ENCODE results near the gene AIFM3. TPM values are rescaled to one million over a fixed set of nuclear protein-coding genes. Genes with fewer than 3 reads are reported as not detected.

Gene AIFM3
- total and polyA plus RNA-seq, 2 of the 13 experiments (the other 11 are each of a cell fraction or from before 2014, with no cell fraction given), result 9.0 to 15.3 TPM

DNA sequence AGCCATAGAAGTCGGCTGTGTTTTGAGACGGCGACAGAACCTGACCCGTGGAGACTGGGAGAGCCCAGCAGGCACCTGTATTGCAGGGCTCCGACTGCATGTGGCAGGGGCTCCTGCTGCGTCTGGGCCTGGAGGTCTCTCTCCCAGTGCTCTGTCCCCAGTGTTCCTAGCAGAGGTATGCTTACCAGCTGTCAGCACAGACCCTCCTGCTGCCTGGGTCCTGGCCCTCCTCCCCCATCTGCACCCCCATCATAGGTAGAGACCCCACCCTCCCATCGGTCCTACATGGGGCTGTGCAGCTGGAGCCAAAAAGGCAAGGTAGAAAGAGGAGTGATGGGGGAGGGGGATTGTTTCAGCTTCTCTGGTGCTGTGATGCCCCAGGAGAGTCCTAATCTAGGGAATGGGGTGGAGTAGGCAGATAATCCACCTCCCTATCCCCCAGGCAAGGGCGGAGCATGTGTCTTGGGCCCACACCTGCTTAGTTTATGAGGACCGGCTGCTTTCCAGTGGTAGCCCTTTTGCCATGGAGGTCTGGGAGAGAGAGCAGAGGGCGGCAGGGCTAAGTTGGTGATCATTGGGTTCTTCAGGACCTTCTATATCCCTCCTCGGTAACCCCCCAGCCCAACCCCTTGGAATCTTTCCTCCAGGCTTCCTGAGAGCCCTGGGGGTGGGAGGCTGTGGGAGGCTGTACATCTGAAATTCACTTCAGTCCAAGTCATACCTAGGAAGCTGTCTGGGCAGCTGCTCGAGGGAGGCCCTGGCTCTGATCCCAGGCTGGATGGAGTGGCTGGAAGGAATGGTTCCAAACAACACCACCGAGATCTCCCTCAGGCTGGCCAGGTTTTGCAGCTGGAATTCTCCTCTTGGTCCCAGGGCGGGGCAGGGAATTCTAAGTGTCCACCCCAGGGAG, 60.0 kb downstream of the AIFM3 start:
- peaks cover 9% of the 10 kb centered on the region for H3K4me1 ChIP-seq (ENCODE audit: insufficient read depth, low read length)

More for the DNA sequence above, 60.0 kb downstream of the AIFM3 start:
- TF ChIP-seq MYNN (CRISPR knock-in tag; IDR thresholded peaks at IDR 0.05; ENCODE audit: low read depth) (no peak), ERF (CRISPR knock-in tag; IDR thresholded peaks at IDR 0.05) (no peak), YY1 (IDR thresholded peaks at IDR 0.05; ENCODE audit: insufficient read depth, insufficient replicate concordance, low read depth, low read length) (no peak), ZNF10 (CRISPR knock-in tag; IDR thresholded peaks at IDR 0.05; ENCODE audit: borderline replicate concordance, low read depth) (no peak), ZNF207 (IDR thresholded peaks at IDR 0.05; ENCODE audit: borderline replicate concordance) (no peak), ZC3H13 (CRISPR knock-in tag; IDR thresholded peaks at IDR 0.05) (no peak)
- TF ChIP-seq, protein P1, sequence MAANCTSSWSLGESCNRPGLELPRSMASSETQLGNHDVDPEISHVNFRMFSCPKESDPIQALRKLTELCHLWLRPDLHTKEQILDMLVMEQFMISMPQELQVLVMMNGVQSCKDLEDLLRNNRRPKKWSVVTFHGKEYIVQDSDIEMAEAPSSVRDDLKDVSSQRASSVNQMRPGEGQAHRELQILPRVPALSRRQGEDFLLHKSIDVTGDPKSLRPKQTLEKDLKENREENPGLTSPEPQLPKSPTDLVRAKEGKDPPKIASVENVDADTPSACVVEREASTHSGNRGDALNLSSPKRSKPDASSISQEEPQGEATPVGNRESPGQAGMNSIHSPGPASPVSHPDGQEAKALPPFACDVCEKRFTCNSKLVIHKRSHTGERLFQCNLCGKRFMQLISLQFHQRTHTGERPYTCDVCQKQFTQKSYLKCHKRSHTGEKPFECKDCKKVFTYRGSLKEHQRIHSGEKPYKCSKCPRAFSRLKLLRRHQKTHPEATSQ (CRISPR knock-in tag; IDR thresholded peaks at IDR 0.05; ENCODE audit: borderline replicate concordance), result no peak
- TF ChIP-seq, protein P2, sequence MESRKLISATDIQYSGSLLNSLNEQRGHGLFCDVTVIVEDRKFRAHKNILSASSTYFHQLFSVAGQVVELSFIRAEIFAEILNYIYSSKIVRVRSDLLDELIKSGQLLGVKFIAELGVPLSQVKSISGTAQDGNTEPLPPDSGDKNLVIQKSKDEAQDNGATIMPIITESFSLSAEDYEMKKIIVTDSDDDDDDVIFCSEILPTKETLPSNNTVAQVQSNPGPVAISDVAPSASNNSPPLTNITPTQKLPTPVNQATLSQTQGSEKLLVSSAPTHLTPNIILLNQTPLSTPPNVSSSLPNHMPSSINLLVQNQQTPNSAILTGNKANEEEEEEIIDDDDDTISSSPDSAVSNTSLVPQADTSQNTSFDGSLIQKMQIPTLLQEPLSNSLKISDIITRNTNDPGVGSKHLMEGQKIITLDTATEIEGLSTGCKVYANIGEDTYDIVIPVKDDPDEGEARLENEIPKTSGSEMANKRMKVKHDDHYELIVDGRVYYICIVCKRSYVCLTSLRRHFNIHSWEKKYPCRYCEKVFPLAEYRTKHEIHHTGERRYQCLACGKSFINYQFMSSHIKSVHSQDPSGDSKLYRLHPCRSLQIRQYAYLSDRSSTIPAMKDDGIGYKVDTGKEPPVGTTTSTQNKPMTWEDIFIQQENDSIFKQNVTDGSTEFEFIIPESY (CRISPR knock-in tag; IDR thresholded peaks at IDR 0.05), result no peak
- Histone ChIP-seq H4K20me1 (ENCODE audit: insufficient read depth, low read length) (no peaks in the 10 kb centered on the region), H3K27me3 (ENCODE audit: control insufficient read depth in 1 of 2, insufficient read depth in 2 of 2, low read length in 2 of 2) (peaks cover 14 to 72% of the 10 kb centered on the region in 2 experiments; a peak in 4 of 5 replicates), H3K27ac (ENCODE audit: extremely low read length, insufficient read depth, low read length) (no peak overlapping the region), H3K4me2 (ENCODE audit: low read depth, low read length) (no peak overlapping the region), H2AFZ (ENCODE audit: low read length) (no peak overlapping the region), H3K9me3 (ENCODE audit: low read length) (no peaks in the 10 kb centered on the region), H3K36me3 (replicated peaks in 1 of 2; ENCODE audit: control insufficient read depth in 1 of 2, insufficient read depth in 2 of 2, low read length in 2 of 2) (no peaks in the 10 kb centered on the region), H3K9ac (ENCODE audit: insufficient read depth, low read depth, low read length) (no peak overlapping the region), H3K79me2 (ENCODE audit: insufficient read depth, low read length) (no peaks in the 10 kb centered on the region), H3K4me3 (replicated peaks in 1 of 3; ENCODE audit: insufficient read depth in 1 of 3, low read depth in 2 of 3, low read length in 3 of 3) (no peak overlapping the region)
- WGBS (ENCODE audit: low lambda C conversion rate), result 17% methylated on average over 1 of the region's 14 CpGs
- intact Hi-C loops (cut with micrococcal nuclease; ENCODE audit: unreplicated experiment) (no loop called here), in situ Hi-C loops (cut with HindIII; ENCODE audit: extremely low pct_ligation_motif_present, low pct_unique_long_range_greater_than_20kb) (no loop called here)
- DNase-seq (ENCODE audit: low spot score), result no peak
- no peak for ATAC-seq
- POLR2A ChIA-PET, result no interaction called here
- no TSS peak for BruUV-seq (replicated peaks)
- CTCF ChIA-PET (ENCODE audit: low intra/inter-chr PET ratio, low total read pairs), result no interaction called here
- FAIRE-seq, result no peak
